HG02943 (cell line): ENCODE measurements around the gene HSD17B3.
"Not testable (repeated sequence)": the region's sequence is repeated elsewhere in the genome, so short reads cannot be mapped to it uniquely, and the experiment has no call there.

Source experiments
- ATAC-seq: cut with Tn5 transposase; IDR thresholded peaks from one replicate; pipeline ENCODE4 v1.9.1; 2021; ENCODE audit warnings: mild to moderate bottlenecking, low read depth, moderate library complexity; ENCODE audit not compliant: unreplicated experiment

HSD17B3 gene

GRCh38 chr9:96202971-96203780 lies 98.8 kb downstream of the HSD17B3 start:
- no peak for ATAC-seq

GRCh38 chr9:96201140-96201539 lies 100.8 kb downstream of the HSD17B3 start:
- no peak for ATAC-seq

GRCh38 chr9:96199006-96199405 lies 103.0 kb downstream of the HSD17B3 start:
- ATAC-seq = no peak

- no peak for ATAC-seq
These were observed 106.4 kb downstream of the HSD17B3 start for GRCh38 chr9:96195541-96195940.

- no peak for ATAC-seq
These were observed 108.7 kb downstream of the HSD17B3 start for GRCh38 chr9:96193236-96193755.

- ATAC-seq = no peak
These were observed 109.3 kb downstream of the HSD17B3 start for GRCh38 chr9:96192710-96193109.

GRCh38 chr9:96189995-96190394 lies 112.0 kb downstream of the HSD17B3 start:
- ATAC-seq = no peak

- not testable (repeated sequence) for ATAC-seq
These were observed 112.4 kb downstream of the HSD17B3 start for GRCh38 chr9:96189581-96189980.

- ATAC-seq = no peak
These were observed 113.4 kb downstream of the HSD17B3 start for GRCh38 chr9:96188571-96188970.

- no peak for ATAC-seq
These were observed 114.8 kb downstream of the HSD17B3 start for GRCh38 chr9:96187151-96187555.

- no peak for ATAC-seq
These were observed 115.4 kb downstream of the HSD17B3 start for GRCh38 chr9:96186591-96187011.

- ATAC-seq = no peak
These were observed 116.3 kb downstream of the HSD17B3 start for GRCh38 chr9:96185518-96186156.
